T-helper 1 cell treated with Interleukin-12 subunit alpha and Interleukin-12 subunit beta and Interleukin-4 antibody, amounts not matched to agents 30 ng/mL and 1 ng/mL, for 36 hours (primary cell): ENCODE measurements around the gene PHKA2. TPM values are rescaled to one million over a fixed set of nuclear protein-coding genes. Genes with fewer than 3 reads are reported as not detected.

Experiments
- intact Hi-C: fragments of 100-400 bp; cut with micrococcal nuclease; formaldehyde crosslinking; loops from one replicate; pipeline ENCODE4 v1.15.1; 2024
- total RNA-seq: library from RNA; stranded (reverse); gene quantifications from 2 replicates; pipeline ENCODE4 v1.2.3, GENCODE V29; 2022

PHKA2 gene
- total RNA-seq, 1 donor from 2014 or later, result 20.6 TPM

DNA sequence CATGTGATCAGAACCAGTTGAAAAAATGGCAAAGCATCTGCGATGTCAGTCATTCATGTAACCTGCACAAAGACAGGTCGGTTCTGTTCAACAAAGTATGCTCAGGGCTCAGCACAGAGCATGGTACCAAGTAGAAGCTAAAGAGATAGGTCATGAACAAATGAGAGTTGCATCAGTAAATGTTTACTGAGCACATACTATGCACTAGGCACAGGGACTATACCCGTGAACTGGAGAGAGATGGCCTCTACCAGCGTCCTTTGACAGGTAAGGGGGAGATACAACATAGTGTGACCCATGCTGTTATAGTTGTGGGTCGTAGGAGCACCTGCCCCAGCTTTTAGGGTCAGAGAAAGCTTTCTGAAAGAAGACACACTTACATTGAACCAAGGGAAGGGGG lies 46.7 kb downstream of the PHKA2 start:
- intact Hi-C loops, result no loop called here

- intact Hi-C loops, result no loop called here
Measured at GRCh38 chrX:18935893-18936292, 48.0 kb downstream of the PHKA2 start.

- intact Hi-C loops, result no loop called here
Measured at GRCh38 chrX:18934708-18935107, 49.2 kb downstream of the PHKA2 start.

DNA sequence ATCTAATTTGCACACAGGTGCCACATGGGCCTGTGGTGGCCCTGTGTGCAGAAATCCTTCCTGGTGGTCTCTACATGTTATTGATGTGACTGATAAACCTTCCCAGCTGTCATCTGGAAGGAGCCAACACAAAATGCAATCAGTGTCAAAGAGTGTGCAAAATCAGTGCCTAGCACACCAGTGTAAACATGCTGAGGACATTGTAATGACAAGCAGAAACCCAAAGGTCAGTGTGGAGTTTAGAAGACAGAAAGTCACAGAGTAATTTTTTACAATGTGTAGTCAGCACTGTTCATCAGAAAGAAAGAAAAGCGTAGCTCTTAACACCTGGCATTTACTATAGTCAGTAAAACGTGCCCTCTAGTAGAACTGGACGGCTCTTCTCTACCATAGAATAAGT lies 50.3 kb downstream of the PHKA2 start:
- intact Hi-C loops, result no loop called here

DNA sequence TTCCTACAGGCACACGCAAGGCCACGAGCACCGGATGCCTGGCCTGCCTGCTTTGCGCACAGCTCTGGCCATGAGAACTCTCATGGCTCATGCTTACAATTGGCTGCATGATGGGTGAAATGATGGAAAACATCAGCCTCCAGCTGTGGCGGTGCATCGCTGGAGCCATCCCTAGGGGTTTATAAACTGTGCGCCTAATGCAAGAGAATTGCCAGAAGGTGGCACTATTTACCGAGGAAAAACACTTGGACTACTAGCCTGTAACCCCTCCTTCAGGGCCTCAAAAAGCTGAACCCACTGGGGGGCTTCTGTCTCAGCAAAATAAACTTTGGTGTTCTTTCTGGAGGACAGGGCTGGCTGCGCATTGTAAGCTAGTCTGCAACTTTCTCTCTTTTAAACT lies 51.9 kb downstream of the PHKA2 start:
- intact Hi-C loops, result loop anchor here (1.0 kb wide), 2 partner anchors 402 to 541 kb away; no protein-coding TSS in a partner anchor

DNA sequence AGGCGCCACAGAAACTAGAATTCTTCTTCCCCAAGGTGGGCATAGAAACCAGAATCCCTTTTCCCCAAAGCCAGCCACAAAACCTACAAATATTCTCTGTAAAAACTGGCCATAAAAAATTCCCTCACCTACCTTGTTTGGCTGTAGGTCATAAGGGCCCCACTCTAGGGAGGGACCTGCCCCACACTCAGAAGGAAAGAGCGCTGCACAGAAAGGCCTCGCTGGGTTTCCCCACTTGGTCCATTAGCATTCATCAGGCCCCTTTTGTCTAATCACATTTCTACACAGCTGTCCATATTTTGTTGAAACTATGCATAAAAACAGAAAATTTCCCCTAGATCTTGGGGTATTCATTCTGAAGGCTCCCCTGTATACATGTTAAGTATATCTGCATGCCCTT lies 54.1 kb downstream of the PHKA2 start:
- intact Hi-C loops, result no loop called here

- intact Hi-C loops, result no loop called here
Measured at GRCh38 chrX:18927558-18927957, 56.4 kb downstream of the PHKA2 start.

DNA sequence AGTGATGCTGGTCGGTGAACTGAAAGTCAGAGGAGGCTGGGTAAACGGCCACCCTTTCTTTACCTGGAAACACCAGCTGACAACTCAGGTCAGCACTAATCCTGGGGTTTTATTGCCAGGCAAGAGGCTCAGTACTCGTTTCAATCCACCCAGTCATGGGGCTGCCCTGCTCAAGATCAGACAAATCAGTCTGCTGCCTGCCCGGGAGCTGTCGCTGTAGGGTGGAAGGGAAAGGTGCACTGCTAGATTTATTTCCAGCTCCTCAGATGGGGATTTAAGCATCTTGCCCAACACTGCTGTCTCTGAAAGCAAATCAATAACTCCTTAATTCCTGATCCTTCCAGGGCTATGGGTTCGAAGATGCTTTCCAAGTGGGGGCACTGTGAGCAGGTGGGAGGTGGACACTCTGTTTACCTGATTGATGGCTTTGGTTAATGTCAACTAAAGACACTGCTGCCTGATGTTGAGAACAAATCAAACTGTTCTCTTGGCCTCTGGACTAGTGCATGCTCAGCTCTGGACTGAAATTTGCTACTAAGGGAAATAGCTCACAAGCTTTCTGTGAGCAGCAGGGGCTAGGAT lies 59.3 kb downstream of the PHKA2 start:
- intact Hi-C loops, result no loop called here

GRCh38 chrX:18920566-18920965 lies 63.3 kb downstream of the PHKA2 start:
- intact Hi-C loops, result no loop called here

DNA sequence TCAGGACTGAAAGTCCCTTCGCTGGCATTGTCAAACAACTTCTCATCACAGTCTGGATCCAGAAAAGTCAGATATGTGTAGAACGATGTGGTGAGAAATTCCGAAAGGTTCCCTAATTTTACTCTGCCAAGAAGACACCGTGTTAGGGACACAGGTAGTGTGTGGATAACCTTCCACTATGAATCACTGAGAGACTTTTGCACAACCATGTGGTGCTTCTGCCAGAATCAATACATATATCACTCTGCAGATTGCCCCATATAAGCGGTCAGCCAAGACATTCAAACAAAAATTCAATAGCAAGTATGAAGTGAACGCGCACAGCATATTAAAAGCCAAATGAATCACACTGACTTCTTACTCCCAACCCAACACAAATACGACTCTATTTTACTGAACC lies 63.8 kb downstream of the PHKA2 start:
- intact Hi-C loops, result no loop called here

GRCh38 chrX:18917831-18918230 lies 66.1 kb downstream of the PHKA2 start:
- intact Hi-C loops, result no loop called here

GRCh38 chrX:18906286-18906685 lies 77.6 kb downstream of the PHKA2 start:
- intact Hi-C loops, result no loop called here

DNA sequence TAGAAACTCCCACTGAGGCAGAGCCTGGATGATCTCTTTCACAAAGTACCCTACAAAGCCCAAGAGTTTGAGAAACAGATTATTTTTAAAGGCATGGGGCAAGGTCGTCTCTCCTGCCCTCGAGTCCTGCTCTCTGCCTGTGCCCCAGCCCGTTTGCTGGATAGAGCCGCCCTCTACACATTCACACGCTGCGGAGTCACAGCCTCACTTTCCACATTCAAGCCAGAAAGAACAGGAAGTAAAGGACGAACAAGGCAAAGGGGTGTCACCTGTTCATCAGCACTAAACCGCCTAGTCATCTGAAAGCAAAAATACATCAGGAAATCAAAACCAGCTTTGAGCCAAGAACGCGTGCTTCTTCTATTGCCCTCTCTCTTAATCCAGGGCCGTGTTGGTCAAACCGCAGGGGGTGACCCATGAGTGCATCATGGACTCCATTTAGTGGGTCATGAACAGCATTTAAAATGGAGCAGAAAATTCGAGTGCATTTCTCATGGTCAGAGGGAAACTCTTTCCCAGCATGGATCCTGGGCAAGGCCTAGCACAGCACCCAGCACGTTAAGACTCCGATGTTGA lies 83.4 kb downstream of the PHKA2 start:
- intact Hi-C loops, result no loop called here

- intact Hi-C loops, result no loop called here
Measured at GRCh38 chrX:18899796-18900380, 84.0 kb downstream of the PHKA2 start.

DNA sequence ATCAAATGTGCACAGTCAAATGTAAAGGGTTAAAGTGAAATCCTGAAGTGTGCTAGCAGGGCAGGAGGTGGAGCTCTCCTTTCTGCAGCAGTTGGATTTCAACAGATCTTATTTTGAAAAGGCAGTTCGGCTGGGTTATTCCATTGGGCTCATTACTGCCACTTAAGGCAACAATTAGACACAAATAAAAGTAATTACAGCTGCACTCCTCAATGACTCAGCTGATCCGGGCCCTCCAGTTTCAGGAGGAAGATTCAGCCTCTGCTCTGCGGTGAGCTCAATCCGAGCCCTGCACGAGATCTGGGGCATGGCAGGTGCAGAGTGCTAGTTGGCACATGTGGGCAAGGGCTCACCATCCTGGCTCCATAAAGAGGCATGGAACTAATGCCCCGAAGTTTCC lies 85.4 kb downstream of the PHKA2 start:
- intact Hi-C loops, result no loop called here

- intact Hi-C loops, result no loop called here
Measured at GRCh38 chrX:18898091-18898490, 85.8 kb downstream of the PHKA2 start.

DNA sequence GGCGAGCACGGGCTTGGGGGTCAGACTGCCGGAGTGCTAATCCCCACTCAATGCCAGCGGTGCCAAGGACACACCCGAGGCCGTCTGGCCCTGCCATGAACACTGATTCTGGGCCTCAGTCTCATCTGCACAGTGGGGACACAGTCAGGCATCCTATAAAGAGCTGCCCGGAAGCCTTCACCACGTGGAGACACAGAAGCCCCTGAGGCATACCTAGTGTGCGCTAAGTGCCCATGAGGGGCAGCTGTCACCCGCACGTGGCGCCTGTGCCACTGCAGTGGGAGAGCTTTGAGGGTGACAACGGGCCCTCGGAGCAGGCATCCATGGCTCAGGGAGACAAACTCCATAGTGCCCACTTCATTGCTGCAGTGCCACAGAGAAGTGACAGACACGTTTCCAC lies 86.3 kb downstream of the PHKA2 start:
- intact Hi-C loops, result no loop called here

- intact Hi-C loops, result no loop called here
Measured at GRCh38 chrX:18896680-18897544, 87.0 kb downstream of the PHKA2 start.

GRCh38 chrX:18895189-18895951 lies 88.5 kb downstream of the PHKA2 start:
- intact Hi-C loops, result no loop called here

DNA sequence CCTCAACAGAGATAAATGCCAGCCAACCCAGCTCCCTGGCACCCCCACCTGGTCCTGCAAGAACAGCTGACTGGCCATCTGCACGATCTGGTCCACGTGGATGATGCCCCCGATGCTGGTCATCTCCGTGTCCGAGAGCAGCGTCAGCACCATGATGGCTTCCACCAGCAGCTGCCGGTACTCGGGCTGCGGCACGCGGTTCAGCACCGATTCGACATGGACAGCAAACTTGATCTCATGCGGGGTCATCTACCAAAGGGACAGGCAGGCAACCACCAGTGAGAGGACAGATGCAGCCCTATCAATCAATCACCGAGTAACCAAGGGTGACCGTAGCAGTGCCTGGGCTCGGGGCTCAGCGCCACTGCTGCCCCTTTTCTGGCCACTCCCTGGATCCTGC lies 89.8 kb downstream of the PHKA2 start:
- intact Hi-C loops, result no loop called here

- intact Hi-C loops, result no loop called here
Measured at GRCh38 chrX:18893536-18893935, 90.4 kb downstream of the PHKA2 start.

DNA sequence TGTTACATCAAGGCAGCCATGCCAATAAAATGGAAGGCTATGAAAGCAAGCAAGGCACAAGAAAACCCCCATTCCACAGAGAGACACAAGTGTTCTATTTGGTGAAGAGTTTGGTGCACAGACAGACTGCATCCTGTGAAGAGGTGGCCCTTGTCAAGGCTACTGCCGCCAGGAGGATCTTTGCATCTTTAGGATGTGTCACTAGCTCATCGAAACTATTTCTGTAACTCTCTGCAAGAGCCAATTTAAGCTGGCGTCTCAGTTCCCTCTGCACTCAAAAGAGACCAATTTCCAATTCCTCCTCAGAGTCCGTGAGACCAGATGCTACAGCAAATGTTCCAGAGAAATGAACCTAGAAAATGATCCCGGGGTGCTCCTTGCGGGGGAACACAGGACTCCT lies 91.0 kb downstream of the PHKA2 start:
- intact Hi-C loops, result no loop called here
